GM19240 (cell line): ENCODE measurements around the gene DACH1.
"Not testable (repeated sequence)": the region's sequence is repeated elsewhere in the genome, so short reads cannot be mapped to it uniquely, and the experiment has no call there.

Experiments used
- DNase-seq: peaks from one replicate; pipeline ENCODE4 v3.0.0; 2011; ENCODE audit warnings: low spot score; ENCODE audit not compliant: insufficient read length

Gene DACH1

GRCh38 chr13:71780546-71780945, 86.5 kb downstream of the DACH1 start:
- no peak for DNase-seq

GRCh38 chr13:71778998-71779397, 88.0 kb downstream of the DACH1 start:
- not testable (repeated sequence) for DNase-seq

GRCh38 chr13:71775966-71776365, 91.0 kb downstream of the DACH1 start:
- no peak for DNase-seq

DNA sequence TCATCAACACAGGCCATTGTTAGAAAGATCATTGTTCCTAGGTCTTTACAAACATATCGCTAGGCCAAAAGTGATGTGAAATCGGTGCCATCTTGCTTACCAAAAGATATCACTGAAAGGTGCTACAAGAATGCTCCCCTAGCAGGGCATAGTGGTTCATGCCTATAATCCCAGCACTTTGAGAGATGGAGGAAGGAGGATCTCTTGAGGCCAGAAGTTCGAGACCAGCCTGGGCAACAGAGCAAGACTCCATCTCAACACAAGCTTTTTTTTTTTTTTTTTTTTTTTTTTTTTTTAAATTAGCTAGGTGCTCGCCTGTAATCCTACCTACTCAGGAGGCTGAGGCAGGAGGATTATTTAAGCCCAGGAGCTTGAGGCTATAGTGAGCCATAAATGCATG, 92.1 kb downstream of the DACH1 start:
- DNase-seq: no peak

DNA sequence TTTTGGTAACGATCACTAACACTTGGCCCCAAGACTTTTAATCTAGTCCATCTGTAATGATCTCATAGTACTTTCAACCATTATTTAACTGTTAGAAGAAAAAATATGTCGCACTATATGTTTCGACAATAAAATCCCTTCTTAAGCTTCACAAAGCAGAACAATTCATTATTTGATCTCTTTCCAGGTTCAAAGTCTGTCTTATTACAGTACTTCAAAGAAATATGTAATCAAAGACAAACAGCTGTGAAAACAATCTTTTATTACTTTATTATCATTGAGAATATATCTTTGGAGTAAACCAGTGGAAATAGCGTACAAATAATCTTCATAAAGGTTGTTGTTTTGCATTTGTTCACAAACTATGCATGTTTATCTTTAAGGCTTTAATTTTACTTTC, 93.5 kb downstream of the DACH1 start:
- DNase-seq: no peak

GRCh38 chr13:71772361-71772760, 94.6 kb downstream of the DACH1 start:
- no peak for DNase-seq

DNA sequence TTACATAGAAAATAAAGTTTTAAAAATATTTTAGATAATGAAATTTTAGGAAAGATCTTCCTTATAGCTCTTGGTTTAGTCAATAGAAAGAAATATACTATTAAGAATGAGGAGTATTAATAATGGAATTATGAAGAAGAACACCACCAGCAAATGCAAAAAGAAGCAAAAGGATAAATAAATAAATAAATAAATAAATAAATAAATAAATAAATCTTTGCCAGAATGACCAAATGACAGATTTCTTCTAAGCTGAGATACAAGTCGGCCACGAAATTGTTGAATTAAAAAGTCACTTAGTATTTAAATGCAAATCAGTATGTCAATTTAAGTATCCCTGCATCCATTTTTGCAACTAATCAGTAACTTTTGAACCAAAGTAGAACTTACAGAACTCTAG, 95.9 kb downstream of the DACH1 start:
- no peak for DNase-seq

GRCh38 chr13:71770710-71771109, 96.3 kb downstream of the DACH1 start:
- no peak for DNase-seq

GRCh38 chr13:71768881-71769280, 98.1 kb downstream of the DACH1 start:
- DNase-seq: no peak

GRCh38 chr13:71759651-71760511, 107.1 kb downstream of the DACH1 start:
- DNase-seq: no peak

GRCh38 chr13:71758828-71759227, 108.2 kb downstream of the DACH1 start:
- no peak for DNase-seq

DNA sequence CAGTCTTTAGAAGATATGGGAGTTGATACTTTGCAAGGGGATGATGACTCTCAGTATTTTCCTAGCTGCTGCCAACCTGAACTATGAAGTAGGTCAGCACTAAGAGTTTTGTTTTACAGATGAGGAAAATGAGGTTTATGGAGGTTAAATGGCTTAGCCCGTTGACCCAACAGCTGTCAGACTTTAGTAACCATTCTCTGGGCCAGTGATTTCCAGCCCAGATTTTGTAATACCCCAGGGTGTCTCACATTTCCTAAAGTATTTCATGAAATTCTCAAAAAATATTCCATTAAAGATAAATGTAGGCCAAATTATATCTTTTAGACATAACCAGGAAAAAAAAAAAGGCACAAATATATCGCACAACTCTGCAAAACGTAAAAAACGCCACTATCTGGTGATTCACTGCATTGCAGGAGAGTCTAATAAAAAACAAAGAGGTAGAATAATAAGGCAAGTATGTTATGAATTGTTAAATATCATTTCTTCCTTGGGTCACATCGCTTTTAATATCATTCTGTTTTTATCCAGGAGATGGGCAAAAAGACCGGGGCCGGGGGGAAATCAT, 112.5 kb downstream of the DACH1 start:
- no peak for DNase-seq

DNA sequence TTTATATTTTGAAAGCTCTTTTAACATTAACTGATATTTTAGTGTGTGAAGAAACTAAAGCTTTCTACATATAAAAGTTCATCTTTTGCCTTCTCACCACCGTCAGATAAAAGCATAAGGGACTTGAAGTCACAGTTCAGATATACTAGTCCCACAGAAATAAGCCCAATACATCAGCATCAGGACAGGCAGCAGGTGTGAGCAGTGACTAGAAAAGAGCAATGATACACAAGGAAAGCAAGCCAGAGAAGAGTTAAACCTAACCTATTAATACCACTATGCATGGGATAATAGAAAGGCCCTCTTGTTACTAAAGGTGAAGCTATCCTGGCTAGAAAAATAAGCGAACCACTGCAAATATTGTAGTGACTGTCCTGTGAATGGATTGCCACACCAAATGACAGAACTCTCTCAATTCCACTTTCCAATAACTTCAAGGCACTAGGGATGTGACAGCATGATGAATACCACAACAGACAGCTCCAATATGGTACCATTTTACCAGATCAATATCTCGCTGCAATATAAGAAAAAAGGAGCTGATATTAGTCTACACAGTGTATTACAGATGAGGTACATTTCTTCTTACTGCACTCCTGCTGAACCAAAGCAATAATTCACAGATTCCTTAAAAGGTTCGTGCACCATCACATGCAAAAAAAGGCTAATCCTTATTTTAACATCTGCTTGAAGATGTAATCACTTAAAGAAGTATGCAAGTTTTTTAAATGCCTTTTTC, 114.1 kb downstream of the DACH1 start:
- no peak for DNase-seq

DNA sequence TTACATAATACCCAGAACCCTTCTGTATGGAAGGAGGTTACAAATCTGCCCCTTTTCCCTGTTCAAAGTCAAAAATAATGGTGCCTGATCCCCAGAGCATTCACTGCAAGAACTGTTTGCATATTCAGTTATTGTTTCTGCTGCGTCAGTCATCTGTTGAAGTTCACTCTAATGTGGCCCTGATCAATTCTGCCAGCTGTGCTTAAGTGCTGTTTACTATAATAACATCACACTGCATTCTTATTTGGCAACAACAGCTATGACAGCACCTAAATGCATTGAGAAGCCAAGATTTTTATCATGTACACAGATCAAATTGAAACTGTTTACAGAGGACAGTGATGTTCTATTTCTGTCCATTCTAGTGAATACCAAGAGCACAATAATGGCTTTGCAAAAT, 115.9 kb downstream of the DACH1 start:
- DNase-seq: no peak

DNA sequence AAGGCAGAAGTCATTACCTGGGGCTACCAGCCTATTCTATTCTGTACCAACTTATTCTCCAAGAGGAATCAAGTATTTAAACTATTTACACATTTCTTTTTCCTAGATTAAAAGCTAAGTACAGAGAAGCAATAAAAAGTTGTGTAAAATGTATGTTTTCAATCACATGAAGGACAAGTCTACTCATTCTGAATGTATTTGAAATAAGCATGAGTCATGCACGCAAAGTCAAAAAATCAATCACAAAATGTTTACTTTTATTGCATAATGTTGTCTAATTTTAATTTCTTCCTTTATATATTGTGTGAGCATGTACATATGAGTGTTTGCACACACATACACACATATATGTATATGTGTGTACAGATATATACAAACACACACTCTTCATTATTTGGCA, 136.7 kb downstream of the DACH1 start:
- no peak for DNase-seq

DNA sequence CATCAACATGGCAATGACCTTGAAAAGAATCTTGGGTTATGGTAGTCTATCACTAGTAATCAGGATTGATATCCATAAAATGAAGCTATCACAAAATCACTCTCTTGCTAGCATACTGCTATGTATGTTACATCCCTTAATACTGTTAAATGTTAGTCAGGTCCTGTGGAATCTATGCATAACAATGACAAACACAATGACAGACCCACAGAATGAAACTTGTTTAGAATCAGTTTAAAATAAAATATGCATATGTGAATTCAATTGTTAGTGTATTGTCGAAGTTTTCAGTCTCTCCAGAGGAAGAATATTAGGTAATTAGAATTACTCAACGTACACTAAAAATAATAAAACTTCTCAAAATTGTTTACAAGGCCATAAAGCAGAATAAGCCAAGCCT, 137.6 kb downstream of the DACH1 start:
- DNase-seq: no peak

DNA sequence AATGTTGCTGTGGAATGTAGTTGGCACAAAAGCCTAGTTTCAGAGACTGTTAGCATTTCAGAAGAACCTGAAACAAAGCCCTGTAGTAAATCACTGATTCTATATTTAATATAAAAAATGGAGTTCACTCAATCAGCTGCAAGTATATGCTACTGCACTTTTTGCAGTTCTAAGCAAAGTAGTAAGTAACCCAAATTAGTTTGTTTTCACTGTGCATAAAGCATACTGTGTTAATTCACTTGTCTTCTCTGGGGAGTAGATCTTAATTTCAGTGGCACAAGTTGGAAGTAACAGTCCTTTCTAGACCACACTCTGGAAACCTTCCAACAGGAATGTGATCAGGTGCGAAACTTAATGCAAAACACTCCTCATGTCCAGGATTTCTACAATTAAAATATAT, 139.3 kb downstream of the DACH1 start:
- DNase-seq: no peak

GRCh38 chr13:71727042-71727441, 140.0 kb downstream of the DACH1 start:
- DNase-seq: no peak

DNA sequence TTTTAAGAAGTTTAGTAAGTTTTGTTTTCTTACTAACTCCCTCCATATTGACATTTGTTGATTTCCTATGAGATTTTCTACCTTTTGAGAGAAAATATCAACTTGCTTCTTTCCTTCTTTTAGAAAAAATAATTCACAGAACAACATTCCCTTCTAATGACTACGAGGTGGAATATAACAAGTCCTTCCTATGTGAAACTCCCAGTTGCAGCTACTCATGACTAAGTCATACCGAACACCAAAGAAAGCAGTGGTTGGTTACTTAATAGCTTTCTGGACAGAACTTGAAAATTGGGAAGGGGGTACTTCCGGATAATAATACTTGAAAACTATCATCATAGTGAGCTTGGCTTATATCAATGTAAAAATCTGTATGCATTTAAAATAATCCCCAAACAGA, 144.8 kb downstream of the DACH1 start:
- DNase-seq: no peak

- no peak for DNase-seq
Measured at GRCh38 chr13:71721104-71721503, 145.9 kb downstream of the DACH1 start.

- no peak for DNase-seq
Measured at GRCh38 chr13:71718931-71719330, 148.1 kb downstream of the DACH1 start.

GRCh38 chr13:71714802-71715375, 152.1 kb downstream of the DACH1 start:
- no peak for DNase-seq
